Cerebellar cortex (tissue), 1 donor: ENCODE results near the gene PLPP1.

Source experiments
- DNase-seq: peaks from one replicate; pipeline ENCODE4 v3.0.0-alpha.2; 2015; ENCODE audit warnings: low spot score

Gene PLPP1

DNA sequence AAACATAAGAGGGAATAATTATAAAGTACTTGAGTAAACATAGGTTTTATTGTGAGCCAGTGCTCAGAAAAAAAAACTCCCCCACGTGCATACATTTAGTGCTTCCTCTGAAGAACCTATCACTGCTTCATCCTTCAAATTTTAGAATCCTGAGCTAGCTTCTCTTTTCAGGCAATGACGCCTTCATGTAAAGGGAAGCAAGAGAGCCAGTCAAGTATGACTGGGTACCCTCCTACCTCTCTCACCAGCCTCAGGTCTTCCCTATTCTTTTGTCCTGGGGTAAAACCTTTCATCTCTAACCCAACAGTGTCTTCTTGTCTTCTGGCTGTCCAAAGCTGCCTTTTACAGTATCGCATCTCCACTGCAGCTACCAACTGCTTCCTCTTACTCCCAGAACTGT is 32.0 kb downstream of the PLPP1 start:
- no peak for DNase-seq

DNA sequence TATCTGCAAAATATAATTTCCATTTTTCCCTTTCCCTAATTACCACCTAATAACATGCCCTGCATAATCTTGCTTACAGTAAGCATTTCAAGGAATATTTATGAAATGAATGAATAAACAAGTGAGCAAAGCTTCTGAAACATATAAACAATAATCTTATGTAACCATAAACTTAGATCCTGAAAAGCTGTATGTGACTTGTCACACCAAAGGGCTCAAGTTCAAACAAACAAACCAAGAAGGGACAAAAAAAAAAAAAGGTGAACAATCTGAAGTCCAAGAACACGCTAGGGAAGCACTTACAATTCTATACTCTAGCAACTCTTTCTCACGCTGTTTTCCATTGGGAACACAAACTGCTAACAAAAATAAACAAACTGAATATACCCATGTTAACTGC is 36.3 kb downstream of the PLPP1 start:
- peak; percentile 22 for DNase-seq

DNA sequence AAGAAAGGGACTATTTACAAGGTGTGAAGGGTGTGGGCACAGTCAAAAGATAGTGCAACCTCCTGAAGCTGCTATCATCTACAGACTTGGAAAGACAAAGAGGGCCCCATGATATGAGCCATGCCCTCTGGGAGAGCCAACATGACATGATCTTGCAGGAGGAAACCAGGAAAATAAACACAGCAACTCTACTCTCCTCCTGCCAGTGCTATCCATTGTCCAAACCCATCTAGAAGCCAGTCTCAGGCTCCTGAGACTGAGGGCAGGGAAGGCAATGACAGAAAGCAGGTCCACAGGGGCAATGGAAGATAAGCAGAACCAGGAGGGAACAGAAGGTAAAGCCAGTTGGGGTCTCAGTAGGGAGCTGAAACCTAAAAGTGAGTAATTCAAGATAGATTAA is 37.1 kb downstream of the PLPP1 start:
- DNase-seq = peak; percentile 75

DNA sequence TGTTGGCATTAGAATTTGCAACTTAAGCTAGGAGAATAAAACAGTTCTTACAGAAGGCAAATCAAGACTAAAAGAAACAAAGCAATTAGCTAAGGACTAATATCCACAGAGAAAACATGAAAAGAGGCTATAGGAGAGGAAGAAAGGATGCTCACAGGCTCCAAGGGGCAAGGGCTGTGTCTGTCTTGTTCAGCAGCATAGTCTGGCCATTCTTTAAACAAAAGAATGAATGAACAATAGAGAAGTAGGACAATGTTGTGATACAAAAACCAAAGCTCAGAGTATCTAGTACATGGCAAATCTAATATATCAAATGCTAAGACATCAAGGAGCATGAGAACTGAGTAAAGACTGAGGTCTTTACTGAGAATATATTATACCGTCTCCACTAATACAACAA is 39.5 kb downstream of the PLPP1 start:
- DNase-seq = no peak

DNA sequence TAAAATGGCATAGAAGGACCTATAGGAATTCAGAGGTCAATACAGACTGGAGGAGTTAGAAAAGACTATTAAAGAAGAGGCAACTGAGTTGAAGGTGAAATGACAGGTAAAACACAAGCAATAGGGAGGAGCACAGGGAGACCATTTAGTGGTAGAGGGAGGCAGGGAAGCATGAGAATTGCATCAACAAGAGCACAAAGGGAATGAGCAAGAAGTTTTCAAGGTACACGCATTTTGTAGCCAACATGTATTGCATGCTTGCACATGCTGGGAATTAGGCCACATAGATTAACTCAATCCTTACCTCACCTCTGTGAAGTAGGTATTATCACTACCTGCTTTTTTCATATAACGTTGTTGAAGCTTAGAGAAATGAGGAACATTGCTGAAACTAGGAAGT is 42.3 kb downstream of the PLPP1 start:
- no peak for DNase-seq

DNA sequence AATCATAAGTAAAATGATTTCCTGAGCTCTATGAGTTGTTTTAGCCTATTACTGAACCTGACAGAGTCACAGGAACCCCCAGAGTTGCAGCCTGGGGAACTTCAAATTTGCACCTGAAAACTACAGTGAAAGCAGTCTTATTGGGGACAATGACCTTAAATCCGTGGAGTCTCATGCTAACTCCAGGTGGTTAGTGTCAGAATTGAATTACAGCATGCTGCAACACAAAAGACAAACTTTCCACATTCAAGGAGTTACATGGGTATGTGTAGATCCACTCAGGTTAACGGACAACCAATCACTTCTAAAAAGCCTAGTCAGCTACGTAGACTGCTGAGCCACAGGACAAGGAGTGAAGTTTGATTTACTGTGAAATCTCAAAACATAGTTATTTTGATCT is 49.7 kb downstream of the PLPP1 start:
- no peak for DNase-seq

DNA sequence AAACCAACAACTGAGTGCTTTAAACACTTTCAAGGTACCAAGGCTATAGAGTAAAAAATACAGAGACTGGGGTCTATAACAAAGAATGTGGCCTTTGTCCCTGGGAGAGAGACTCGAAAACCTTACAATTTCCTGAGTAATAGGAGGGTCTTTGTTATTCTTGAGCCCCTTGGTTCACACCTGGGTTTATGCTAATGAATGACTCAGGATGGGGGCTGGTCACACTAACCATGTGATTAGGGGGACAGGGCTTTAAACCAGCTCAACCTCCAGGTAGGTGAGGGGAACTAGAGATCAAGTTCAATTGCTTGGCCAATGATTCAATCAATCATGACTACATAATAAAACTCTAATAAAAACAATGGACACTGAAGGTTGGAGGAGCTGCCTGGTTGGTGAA is 50.2 kb downstream of the PLPP1 start:
- no peak for DNase-seq

DNA sequence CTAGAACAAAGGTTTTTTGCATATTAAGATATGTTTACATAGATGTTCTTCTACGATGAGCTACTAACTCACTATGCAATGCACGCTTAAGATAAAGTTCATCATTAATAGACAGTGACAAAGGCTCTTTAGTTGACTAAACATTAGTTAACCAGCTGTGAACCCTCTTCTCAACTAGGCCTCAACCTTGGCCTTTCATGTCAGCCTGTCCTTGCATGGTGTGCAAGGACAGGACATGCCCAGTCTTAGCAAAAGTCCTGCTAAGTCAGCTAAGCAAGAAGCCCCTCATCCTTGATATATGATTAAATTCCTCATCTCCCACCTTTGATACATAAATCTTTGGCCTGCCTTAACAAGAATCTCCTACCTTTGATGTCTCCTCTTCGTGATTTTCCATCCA is 50.9 kb downstream of the PLPP1 start:
- no peak for DNase-seq

DNA sequence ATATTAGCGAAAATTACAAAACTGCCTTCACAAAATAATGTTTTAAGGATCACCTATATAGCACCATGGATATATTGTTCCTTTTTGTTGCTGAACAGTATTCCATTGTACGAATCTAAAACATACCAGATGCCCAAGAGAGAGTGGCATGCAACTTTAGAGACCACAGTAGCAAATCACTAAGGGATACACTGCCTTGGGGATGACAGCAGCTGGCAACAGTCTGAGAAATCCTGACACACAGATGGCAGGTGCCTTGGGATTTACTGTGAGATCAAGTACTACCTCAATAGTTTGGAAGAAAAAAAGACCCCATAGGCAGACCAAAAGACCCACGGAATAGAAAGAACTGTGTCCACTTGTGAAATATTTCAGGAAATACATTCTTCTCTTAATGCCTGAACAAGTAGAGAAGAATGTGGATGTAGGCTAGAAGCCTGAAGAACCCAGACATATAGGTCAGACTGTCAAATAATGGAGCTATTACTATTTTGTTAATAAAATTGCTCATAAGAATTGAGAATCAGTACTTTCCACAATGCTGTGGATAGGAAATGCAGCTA is 53.4 kb downstream of the PLPP1 start:
- DNase-seq = no peak

DNA sequence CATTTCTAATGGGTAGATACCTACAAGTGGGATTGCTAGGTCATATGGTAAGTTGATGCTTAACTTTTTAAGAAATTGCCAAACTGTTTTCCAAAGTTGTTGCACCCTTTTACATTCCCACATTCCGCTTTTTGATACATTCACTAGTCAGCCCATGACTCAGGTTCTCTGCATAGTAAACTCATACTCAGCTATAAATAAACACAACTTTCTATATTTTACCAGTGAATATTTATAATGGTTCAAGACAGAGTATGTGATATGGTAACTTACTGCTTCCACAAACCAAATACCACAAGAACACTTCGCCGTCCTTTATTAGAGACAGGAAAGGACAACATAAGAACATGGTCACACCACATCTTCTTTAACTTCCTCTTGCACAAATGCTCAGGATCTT is 54.0 kb downstream of the PLPP1 start:
- DNase-seq = no peak

DNA sequence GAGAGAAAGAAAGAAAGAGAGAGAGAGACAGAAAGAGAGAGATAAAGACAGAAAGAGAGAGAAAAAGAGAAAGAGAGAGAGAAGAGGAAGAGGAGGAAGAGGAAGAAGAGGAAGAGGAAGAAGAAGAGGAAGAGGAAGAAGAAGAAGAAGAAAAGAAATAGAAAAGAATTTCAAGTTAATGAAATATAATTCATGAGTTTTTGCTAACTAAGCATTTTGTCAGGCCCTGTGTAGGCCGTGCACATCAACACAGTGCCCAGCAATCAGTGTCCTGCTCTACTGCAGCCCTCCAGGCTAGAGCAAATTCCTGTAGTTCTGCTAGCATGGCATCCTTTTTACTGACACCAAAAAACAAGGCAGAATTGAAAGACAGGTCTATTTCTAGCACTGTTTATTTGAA is 62.1 kb downstream of the PLPP1 start:
- no peak for DNase-seq

DNA sequence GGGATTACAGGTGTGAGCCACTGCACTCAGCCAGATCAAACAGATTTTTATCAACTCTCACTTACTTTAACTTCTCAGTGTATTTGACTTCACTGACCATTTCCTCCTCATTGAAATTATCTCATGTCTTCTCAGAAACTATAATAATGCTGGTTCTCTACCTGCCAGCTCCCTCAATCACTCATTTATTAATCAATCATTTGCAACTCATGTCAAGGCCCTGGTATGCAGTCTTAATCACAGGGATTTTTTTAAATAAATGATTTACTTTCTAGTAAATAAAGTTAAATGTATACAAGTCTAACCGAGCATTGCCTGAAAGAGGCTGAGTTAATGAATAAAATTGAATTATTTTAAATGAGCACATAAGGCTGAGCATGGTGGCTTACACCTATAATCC is 63.3 kb downstream of the PLPP1 start:
- no peak for DNase-seq

DNA sequence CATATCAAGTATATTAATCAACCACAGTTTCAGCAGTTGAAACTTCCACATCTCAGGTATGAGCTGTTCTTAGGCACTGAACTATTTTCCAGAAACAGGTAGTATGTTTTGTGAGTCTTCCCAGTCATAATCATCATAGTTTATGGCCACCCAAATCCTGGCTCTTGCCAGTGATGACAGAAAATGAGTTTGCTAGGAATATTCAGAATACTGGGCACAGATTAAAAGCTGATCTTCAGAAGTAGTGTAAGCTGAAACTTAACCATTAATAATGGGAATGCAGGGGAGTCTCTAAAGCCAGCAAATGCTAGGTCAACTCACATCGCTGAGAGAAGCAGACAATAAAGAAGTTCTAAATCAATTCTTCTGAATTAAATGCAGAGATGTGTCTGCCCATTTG is 64.5 kb downstream of the PLPP1 start:
- DNase-seq = no peak

DNA sequence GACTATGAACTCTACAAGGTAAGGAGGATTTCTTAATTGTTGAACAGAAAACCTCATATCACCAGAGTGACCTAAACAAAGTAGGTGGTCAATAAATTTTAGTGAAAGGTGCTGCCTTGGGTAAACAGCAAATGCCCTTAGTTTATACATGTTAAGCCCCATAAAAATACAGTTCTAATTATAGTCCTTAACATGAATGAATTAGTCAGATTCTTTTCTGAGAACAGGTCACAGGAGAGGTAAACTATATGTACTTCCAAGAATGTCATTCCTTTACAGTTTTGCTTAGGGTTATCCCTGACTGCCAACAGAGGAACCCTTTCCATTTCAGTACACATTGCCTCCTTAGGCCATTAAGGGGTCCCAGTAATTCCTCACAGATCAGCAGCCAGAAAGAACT is 64.9 kb downstream of the PLPP1 start:
- DNase-seq = no peak

DNA sequence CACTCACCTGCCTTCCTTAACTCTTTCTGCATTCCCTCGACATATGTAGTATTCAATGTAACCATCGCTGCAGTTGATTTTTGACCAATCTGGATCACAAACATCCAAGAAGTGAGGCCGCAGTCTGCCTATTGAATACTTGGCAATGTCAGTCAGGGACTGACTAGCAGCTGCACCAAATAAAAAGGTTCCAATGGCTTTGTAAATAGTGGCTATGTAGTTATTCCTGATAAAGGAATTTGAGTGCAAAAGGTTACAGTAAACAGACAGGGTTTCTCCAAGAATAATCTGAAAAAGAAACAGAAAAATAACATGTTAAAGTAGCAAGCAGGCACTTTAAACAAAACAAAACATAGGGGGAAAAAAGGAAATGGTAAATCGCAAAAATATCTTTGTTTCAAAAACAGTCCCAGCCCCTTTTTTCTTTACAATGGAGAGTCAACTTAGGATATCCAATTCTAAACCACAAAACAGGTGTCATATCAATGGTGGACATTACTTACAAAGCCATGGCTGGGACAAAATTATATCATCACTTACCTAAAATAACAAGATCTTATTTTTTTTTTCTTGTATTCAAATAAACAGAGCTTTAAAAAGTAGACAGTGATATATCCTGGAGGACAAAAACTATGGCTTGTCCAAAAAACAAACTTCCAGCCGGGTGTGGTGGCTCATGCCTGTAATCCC is 66.8 kb downstream of the PLPP1 start:
- no peak for DNase-seq

DNA sequence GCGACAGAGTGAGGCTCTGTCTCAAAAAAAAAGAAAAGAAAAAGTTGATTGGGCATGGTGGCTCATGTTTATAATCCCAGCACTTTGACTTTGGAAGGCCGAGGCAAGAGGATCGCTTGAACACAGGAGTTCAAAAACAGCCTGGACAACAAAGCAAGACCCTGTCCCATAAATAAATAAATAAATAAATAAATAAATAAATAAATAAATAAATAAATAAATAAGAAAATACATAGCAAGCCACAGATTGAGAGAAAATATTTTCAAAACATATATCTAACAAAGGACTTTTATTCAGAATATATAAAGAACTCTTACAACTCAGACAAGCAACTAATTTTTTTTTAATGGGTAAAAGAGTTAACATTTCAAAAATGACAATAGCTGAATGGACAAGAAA is 71.2 kb downstream of the PLPP1 start:
- DNase-seq = no peak

DNA sequence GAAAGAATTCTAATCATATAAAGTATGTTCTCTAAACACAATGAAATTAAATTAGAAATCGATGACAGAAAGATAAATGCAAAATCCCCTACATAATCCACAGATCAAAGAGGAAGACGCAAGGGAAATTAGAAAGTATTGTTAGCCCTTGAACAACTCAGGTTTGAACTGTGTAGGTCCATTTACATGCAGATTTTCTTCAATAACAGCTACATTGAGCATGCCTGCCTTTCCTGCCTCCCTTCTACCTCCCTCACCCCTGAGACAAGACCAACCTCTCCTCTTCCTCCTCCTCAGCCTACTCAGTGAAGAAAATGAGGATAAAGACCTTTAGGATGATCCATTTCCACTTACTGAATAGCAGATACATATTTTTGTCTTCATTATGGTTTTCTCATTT is 75.2 kb downstream of the PLPP1 start:
- no peak for DNase-seq

DNA sequence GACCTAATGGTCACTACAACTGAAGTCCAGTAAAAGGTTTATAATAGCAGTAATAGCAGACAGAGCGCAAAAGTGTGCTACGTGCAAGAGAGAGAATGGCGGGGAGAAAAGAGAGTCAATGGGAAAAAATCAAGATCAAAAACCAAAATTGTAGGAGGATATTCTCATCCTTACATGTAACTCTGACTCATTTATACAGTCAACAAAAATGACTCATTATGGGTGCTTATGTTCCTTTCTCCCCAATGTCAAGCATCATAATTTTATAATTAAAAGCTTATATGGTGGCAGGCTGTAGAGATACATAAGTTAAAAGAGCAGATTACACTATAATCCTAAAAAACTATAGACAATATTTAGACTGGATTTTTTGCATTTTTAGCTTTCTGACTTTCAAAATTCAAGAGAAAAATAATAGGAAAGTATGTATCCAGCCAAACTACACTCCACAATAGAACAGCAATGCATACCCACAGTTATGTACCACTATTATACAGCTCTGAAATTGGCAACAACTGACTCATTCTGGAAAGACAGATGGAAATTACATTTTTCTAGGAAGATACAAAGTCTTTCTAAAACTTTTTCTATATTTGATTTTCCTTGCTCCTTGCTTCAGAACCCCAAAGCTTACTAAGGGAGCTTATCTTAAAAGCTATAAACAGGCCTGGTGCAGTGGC is 78.4 kb downstream of the PLPP1 start:
- DNase-seq = no peak

DNA sequence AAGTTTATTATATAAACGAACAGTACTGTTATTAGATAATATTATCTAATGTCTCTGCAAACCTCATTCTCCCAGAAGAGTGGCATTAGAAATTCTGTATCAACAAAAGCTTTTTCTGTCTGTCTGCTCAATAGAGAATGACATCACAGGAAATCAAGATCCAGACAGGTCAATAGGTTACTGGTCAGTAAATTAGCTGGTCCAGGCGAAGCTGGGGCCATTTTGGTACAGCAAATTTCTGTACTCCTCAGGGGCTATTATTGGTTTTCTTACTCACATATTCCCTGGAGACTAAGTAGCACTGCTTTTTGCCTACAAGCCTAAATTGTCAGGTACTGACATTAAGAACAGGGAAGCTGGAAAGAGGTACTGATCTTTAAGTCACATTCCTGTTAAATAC is 80.5 kb downstream of the PLPP1 start:
- DNase-seq = no peak

DNA sequence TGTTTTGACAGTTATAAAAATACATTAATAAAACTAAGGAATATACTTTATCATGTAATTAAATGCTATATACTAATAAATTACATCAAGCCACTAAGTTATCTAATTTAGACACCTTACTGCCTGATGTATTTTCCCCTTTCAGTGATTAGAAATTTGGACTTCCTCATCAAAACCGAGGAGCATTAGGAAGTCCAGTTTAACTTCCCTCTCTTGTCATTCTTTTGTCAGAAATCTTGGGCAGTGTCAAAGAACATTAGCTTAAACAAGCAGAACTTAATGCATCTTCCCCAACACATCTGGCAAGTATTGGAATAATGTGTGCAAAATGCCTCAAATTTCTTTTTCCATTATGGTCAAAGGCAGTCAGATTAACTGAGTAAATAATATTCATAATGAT is 81.6 kb downstream of the PLPP1 start:
- no peak for DNase-seq

DNA sequence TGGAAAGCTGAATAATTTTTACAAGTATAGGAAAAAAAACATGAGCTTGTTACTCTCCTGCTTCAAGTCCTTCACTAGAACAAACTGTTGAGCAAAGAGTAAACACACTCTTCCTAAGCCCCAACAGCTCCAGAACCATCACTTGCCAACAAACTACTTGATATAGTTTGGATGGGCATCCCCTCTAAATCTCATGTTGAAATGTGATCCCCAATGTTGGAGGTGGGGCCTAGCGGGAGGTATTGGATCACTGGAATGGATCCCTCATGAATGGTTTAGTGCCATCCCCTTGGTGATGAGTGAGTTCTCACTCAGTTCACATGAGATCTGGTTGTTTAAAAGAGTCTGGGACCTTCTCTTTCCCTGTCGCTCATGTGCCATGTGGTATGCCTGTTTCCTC is 82.8 kb downstream of the PLPP1 start:
- no peak for DNase-seq

DNA sequence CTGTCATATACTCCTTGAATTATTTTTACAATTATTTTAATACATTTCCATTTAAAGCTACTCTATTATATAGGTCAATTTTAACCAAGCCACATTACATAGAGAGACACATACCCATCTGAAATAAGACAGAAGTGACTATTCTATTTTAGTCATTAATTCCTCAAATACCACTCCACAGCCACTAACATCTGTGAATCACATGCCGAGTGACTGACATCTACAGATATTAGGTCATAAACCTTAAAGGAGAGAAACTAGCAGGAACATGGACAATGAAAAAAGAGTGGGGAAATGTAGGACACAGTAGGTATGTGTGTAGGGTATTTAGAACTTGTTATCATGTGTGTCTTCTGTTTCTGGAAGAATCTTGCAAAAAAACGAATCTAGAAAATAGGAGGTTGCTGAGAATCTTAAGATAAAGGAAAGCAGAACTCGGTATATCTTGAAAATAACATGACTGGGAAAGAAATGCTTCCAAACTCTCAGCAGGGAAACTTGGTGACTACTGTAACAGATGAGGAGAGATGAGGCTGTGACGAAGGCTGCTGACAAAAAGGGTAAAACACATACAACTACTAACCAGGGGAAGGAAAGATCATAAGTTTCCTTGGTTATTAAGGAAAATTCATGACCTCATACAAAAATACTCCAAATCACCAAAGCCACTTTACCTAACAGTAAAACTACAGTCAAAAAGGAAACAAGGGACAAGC is 84.6 kb downstream of the PLPP1 start:
- DNase-seq = no peak

DNA sequence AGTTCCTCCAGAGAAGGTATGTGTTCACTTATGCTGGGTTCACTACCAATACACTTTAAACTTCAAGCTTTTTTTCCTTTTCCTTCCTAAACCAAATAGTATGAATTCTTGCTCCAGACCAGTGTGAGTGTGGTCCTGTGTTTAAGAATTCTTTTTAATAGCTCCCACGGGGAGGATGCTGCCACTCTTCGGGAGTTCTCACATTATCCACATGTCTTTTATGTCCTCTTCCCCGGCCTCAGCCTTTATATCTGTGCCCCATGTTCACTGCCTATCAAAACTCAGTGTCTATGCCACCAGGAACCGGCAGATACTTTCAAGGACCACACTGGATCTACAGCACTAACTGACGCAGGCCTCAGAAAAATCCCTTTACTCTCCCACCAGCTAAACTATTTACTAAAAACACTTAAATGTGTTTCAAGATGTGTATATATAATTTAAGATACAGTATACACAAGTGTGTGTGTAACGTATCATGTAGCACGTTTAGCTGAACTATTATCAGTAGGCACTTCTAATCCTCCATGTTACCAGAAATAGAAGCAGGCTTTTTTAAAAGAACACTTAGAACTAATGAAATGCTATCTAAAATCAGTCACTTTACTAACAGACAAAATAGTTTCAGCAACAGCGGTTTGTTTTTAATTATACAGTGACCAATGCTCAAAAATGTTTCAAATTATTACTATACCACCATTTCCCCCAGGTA is 88.0 kb downstream of the PLPP1 start:
- no peak for DNase-seq
